Left ventricle myocardium inferior (tissue), 1 donor: ENCODE measurements around the gene SCTR. TPM values are rescaled to one million over a fixed set of nuclear protein-coding genes. Genes with fewer than 3 reads are reported as not detected.

Experiments
- DNase-seq: peaks from one replicate; pipeline ENCODE4 v3.0.0-alpha.2; 2020
- H3K27ac ChIP-seq: fragments of 200-600 bp; replicated peaks from 2 replicates; pipeline ENCODE4 v1.8.0; 2021
- H3K27me3 ChIP-seq: fragments of 200-600 bp; 2 replicates; pipeline ENCODE4 v1.8.0; 2021; ENCODE audit warnings: low read depth
- H3K36me3 ChIP-seq: fragments of 200-600 bp; 2 replicates; pipeline ENCODE4 v1.8.0; 2021
- H3K4me1 ChIP-seq: fragments of 200-600 bp; 2 replicates; pipeline ENCODE4 v1.8.0; 2021
- H3K4me3 ChIP-seq: fragments of 200-600 bp; 2 replicates; pipeline ENCODE4 v1.8.0; 2021; ENCODE audit warnings: mild to moderate bottlenecking, moderate library complexity
- H3K9me3 ChIP-seq: fragments of 200-600 bp; replicated peaks from 2 replicates; pipeline ENCODE4 v1.8.0; 2021
- intact Hi-C: fragments of 100-400 bp; cut with micrococcal nuclease; formaldehyde crosslinking; loops from one replicate; pipeline ENCODE4 v1.11.0; 2022
- total RNA-seq: library from RNA; stranded (reverse); fragmentation: NEBNext Ultra II Directional; extraction: Animal tissue kit (Norgen Biotek cat#: 25700); gene quantifications from one replicate; pipeline ENCODE4 v1.2.1, GENCODE V29; 2021
- TF ChIP-seq, protein P1 (sequence below): fragments of 200-600 bp; IDR thresholded peaks from 2 replicates; pipeline ENCODE4 v1.8.0; 2021; ENCODE audit warnings: antibody characterized with exemption, mild to moderate bottlenecking, borderline replicate concordance
- donor health status: DM: no; HTN: yes; CAD: no; lungs with severe emphysema.

The SCTR gene
- total RNA-seq, 1 donor from 2014 or later, result 1.2 TPM

- Histone ChIP-seq H3K27ac (no peak overlapping the region), H3K4me3 (no peak overlapping the region), H3K36me3 (no peaks in the 10 kb centered on the region), H3K27me3 (no peaks in the 10 kb centered on the region), H3K9me3 (no peaks in the 10 kb centered on the region), H3K4me1 (peaks cover 10% of the 10 kb centered on the region)
- TF ChIP-seq, protein P1, sequence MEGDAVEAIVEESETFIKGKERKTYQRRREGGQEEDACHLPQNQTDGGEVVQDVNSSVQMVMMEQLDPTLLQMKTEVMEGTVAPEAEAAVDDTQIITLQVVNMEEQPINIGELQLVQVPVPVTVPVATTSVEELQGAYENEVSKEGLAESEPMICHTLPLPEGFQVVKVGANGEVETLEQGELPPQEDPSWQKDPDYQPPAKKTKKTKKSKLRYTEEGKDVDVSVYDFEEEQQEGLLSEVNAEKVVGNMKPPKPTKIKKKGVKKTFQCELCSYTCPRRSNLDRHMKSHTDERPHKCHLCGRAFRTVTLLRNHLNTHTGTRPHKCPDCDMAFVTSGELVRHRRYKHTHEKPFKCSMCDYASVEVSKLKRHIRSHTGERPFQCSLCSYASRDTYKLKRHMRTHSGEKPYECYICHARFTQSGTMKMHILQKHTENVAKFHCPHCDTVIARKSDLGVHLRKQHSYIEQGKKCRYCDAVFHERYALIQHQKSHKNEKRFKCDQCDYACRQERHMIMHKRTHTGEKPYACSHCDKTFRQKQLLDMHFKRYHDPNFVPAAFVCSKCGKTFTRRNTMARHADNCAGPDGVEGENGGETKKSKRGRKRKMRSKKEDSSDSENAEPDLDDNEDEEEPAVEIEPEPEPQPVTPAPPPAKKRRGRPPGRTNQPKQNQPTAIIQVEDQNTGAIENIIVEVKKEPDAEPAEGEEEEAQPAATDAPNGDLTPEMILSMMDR, result no peak
- DNase-seq, result no peak
- intact Hi-C loops, result no loop called here
Measured at GRCh38 chr2:119421741-119422140, 102.5 kb downstream of the SCTR start.

- H3K27ac ChIP-seq, result no peak overlapping the region
- H3K4me3 ChIP-seq, result no peak overlapping the region
- H3K9me3 ChIP-seq, result no peaks in the 10 kb centered on the region
- no peak for DNase-seq
- peaks cover 6% of the 10 kb centered on the region for H3K4me1 ChIP-seq
- TF ChIP-seq, protein P1, result no peak
- no peaks in the 10 kb centered on the region for H3K27me3 ChIP-seq
- intact Hi-C loops, result no loop called here
- no peaks in the 10 kb centered on the region for H3K36me3 ChIP-seq
Measured at GRCh38 chr2:119421304-119421703, 103.0 kb downstream of the SCTR start.

DNA sequence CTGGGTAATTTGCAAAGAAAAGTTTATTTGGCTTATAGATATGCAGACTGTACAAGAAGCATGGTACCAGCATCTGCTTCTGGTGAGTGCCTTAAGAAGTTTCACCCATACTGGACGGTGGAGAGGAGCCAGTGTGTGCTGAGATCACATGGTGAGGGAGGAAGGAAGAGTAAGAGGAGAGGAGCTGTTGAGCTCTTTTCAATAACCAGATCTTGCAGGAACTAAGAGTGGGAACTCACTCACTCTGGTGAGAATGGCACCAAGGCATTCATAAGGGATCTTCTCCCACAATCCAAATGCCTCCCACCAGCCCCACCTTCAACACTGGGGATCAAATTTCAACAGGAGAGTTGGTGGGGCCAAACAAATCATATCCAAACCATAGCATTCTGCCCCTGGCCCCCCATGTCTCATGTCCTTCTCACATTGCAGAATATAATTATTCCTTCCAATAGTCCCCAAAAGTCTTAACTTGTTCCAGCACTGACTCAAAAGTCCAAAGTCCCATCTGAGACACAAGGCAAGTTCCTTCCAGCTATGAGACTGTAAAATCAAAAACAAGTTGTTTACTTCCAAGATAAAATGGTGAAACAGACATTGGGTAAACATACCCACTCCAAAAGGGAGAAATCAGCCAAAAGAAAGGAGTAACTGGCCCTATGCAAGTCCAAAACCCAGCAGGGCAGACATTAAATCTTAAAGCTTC, 104.3 kb downstream of the SCTR start:
- TF ChIP-seq, protein P1, result no peak
- Histone ChIP-seq H3K4me1 (no peaks in the 10 kb centered on the region), H3K27me3 (no peaks in the 10 kb centered on the region), H3K4me3 (no peak overlapping the region), H3K27ac (no peak overlapping the region), H3K36me3 (no peaks in the 10 kb centered on the region), H3K9me3 (peaks cover 4% of the 10 kb centered on the region)
- intact Hi-C loops, result no loop called here
- DNase-seq, result no peak

DNA sequence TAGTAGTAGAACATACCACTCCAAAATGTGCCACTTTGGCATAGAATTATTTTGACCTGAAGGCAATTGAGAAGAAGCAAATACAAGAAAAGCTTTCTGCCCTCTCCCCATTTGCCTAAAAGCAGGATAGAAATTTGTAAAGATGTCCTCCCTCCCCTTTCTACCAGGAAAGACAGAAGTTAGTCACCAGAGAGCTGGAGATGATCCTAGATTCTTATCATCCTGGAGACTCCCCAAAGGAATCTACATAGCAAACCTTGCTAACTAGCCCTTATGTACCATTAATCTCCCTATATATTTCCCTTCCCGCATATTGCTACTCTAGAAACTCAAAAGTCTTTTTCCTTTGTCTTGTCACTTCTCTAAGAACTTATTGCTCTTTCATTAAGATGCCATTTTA, 105.2 kb downstream of the SCTR start:
- H3K36me3 ChIP-seq, result no peaks in the 10 kb centered on the region
- intact Hi-C loops, result no loop called here
- no peak overlapping the region for H3K27ac ChIP-seq
- no peak overlapping the region for H3K4me3 ChIP-seq
- H3K4me1 ChIP-seq, result no peaks in the 10 kb centered on the region
- DNase-seq, result no peak
- TF ChIP-seq, protein P1, result no peak
- no peaks in the 10 kb centered on the region for H3K27me3 ChIP-seq
- peaks cover 12% of the 10 kb centered on the region for H3K9me3 ChIP-seq

GRCh38 chr2:119417908-119418307, 106.4 kb downstream of the SCTR start:
- intact Hi-C loops, result no loop called here
- TF ChIP-seq, protein P1, result no peak

More at GRCh38 chr2:119417908-119418307, 106.4 kb downstream of the SCTR start:
- DNase-seq, result no peak
- H3K4me1 ChIP-seq, result no peaks in the 10 kb centered on the region
- no peaks in the 10 kb centered on the region for H3K27me3 ChIP-seq
- no peak overlapping the region for H3K4me3 ChIP-seq
- no peaks in the 10 kb centered on the region for H3K36me3 ChIP-seq
- peaks cover 12% of the 10 kb centered on the region for H3K9me3 ChIP-seq
- no peak overlapping the region for H3K27ac ChIP-seq
